GM21825 (cell line): Measurements from ENCODE around the gene NUDCD2.
"Not testable (repeated sequence)": the region's sequence is repeated elsewhere in the genome, so short reads cannot be mapped to it uniquely, and the experiment has no call there.

Experiments used
- ATAC-seq: cut with Tn5 transposase; IDR thresholded peaks from one replicate; pipeline ENCODE4 v1.9.1; 2021; ENCODE audit warnings: mild to moderate bottlenecking, moderate library complexity; ENCODE audit not compliant: unreplicated experiment

Gene NUDCD2

GRCh38 chr5:163473635-163474243 lies 13.8 kb upstream of the NUDCD2 start:
- ATAC-seq: no peak

GRCh38 chr5:163467682-163468081 lies 7.8 kb upstream of the NUDCD2 start:
- no peak for ATAC-seq

- no peak for ATAC-seq
These were observed 3.1 kb upstream of the NUDCD2 start for GRCh38 chr5:163463063-163463435.

GRCh38 chr5:163460562-163461171 lies 765 bp upstream of the NUDCD2 start, which contains the start of gene HMMR:
Gene HMMR, plus strand, starts transcription at chr5:163460632. Its CDS starts 61 bp downstream, at chr5:163460693.
- no peak for ATAC-seq

GRCh38 chr5:163459462-163459818 lies 462 bp downstream of the NUDCD2 start:
- peak; percentile 0 for ATAC-seq

GRCh38 chr5:163458778-163459385 lies 1.0 kb downstream of the NUDCD2 start:
- no peak for ATAC-seq

- no peak for ATAC-seq
These were observed 3.1 kb downstream of the NUDCD2 start for GRCh38 chr5:163456840-163457239.

GRCh38 chr5:163456029-163456589 lies 3.8 kb downstream of the NUDCD2 start:
- ATAC-seq: no peak

- ATAC-seq: not testable (repeated sequence)
These were observed 4.5 kb downstream of the NUDCD2 start for GRCh38 chr5:163455406-163455805.

GRCh38 chr5:163453705-163454104 lies 6.2 kb downstream of the NUDCD2 start:
- no peak for ATAC-seq

- no peak for ATAC-seq
These were observed 8.4 kb downstream of the NUDCD2 start for GRCh38 chr5:163451489-163451888.

GRCh38 chr5:163448491-163448890 lies 11.4 kb downstream of the NUDCD2 start:
- no peak for ATAC-seq

- ATAC-seq: no peak
These were observed 12.0 kb downstream of the NUDCD2 start for GRCh38 chr5:163447875-163448274.

- ATAC-seq: no peak
These were observed 12.7 kb downstream of the NUDCD2 start for GRCh38 chr5:163447191-163447590.

GRCh38 chr5:163445345-163445744 lies 14.6 kb downstream of the NUDCD2 start:
- ATAC-seq: no peak

GRCh38 chr5:163444526-163444925 lies 15.4 kb downstream of the NUDCD2 start:
- ATAC-seq: no peak

- ATAC-seq: no peak
These were observed 18.9 kb downstream of the NUDCD2 start for GRCh38 chr5:163440954-163441353.

GRCh38 chr5:163439092-163439425 lies 20.8 kb downstream of the NUDCD2 start:
- ATAC-seq: no peak

- peak; percentile 97 for ATAC-seq
These were observed 22.4 kb downstream of the NUDCD2 start, which contains the start of gene CCNG1 for GRCh38 chr5:163437309-163438182. Gene CCNG1, plus strand, starts transcription at chr5:163437595. Its CDS starts 1,662 bp downstream, at chr5:163439257.

GRCh38 chr5:163437011-163437308 lies 22.9 kb downstream of the NUDCD2 start:
- ATAC-seq: no peak

GRCh38 chr5:163436515-163436914 lies 23.4 kb downstream of the NUDCD2 start:
- no peak for ATAC-seq
